Breast epithelium (tissue), 3 donors: ENCODE data around the gene GNAL.

Experiments used
- CTCF ChIP-seq, 3 donors: fragments of 450-650 bp; IDR thresholded peaks; one replicate each; pipeline ENCODE4 v1.5.1; 2016 to 2017; ENCODE audit warnings: antibody characterized with exemption in 3 of 3, mild to moderate bottlenecking in 3 of 3, moderate library complexity in 3 of 3
- POLR2A ChIP-seq: fragments of 450-650 bp; IDR thresholded peaks from one replicate; pipeline ENCODE4 v1.6.1; 2016; ENCODE audit warnings: antibody characterized with exemption, mild to moderate bottlenecking, moderate library complexity
- POLR2AphosphoS5 ChIP-seq, 3 donors: sonication (generic); formaldehyde crosslinking; IDR thresholded peaks; one replicate each; pipeline ENCODE4 v1.6.1; 2017; ENCODE audit warnings: antibody characterized with exemption in 3 of 3

GRCh38 chr18:11721720-11722119 lies 32.7 kb downstream of the GNAL start:
- TF ChIP-seq POLR2A (no peak), CTCF (IDR thresholded peaks at IDR 0.05) (no peak), POLR2AphosphoS5 (IDR thresholded peaks at IDR 0.05) (no peak)
